IPS-NIHi7 (cell line): ENCODE results near the gene TP53AIP1.
A peak's percentile ranks its signal among the peaks of the same experiment; 100 is the strongest.

Experiments used
- DNase-seq: peaks from one replicate; pipeline ENCODE4 v3.0.0; 2012; ENCODE audit warnings: mixed read lengths; ENCODE audit errors: extremely low spot score

Gene TP53AIP1

GRCh38 chr11:128942817-128943427 lies at the start of gene TP53AIP1:
TP53AIP1 (minus strand) TSS chr11:128942871; CDS start chr11:128937818, 5,053 bp downstream.
- no peak for DNase-seq

GRCh38 chr11:128988242-128988970 lies 45.7 kb upstream of the TP53AIP1 start:
- no peak for DNase-seq

- DNase-seq = no peak
Measured at GRCh38 chr11:128985880-128986279, 43.2 kb upstream of the TP53AIP1 start.

DNA sequence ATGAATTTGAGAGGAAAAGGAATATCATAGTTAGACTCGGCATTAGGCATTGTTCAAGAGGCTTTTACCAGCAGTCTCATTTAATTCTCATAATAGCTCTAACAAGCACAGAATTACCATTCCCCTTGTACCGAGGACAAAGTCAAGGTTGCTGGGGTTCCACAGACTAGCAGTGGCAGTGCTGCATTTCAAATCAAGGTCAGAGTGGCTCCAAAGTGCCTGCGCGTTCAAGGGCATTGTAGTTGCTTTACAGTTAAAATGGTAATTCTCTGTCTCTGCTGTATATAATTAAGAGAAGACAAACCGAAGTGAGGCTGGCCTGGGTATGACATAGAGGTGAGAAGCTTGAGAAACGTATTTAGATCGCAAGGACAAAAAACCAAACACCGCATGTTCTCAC lies 40.4 kb upstream of the TP53AIP1 start:
- no peak for DNase-seq

- no peak for DNase-seq
Measured at GRCh38 chr11:128981254-128981653, 38.6 kb upstream of the TP53AIP1 start.

GRCh38 chr11:128970598-128971190 lies 28.0 kb upstream of the TP53AIP1 start:
- DNase-seq = no peak

DNA sequence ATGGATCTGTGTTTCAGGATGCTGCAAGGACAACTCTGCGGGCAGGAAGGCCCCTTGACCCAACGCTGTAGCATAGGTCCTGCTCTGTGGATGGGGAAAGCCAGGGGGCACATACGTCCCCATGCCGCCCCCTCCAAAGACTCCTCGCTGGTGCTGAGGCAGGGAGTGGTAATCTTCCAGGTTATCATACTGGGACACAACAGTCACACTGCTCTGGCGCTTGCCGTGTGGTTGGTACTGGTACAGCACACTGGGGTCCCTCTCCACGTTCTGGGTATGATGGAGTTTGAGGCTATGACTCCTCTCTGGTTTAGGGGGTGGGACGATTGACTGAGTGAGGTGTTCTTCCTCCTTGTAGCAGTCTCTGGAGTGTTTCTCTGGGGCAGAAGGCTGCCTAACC lies 26.2 kb upstream of the TP53AIP1 start:
- DNase-seq = no peak

DNA sequence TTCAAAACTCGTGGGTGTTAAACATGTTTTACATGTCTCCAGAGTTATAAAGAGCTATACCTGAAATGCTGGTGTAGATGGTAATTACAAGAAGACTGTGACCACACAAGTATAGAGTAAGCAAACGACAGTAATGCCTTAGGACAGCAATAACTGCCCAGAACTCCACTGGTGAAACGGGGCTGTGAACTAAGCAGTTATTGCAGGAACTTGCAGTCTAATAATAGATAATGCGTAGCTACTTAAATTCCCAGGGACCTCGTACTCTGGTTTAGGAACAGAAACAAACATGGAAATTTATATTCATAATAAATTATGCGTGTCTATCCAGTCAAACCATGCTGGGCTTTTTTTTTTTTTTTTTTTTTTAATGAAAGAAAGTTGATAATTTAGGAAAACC lies 24.9 kb upstream of the TP53AIP1 start:
- no peak for DNase-seq

GRCh38 chr11:128965485-128965884 lies 22.8 kb upstream of the TP53AIP1 start:
- DNase-seq = no peak

- DNase-seq = no peak
Measured at GRCh38 chr11:128964463-128964930, 21.8 kb upstream of the TP53AIP1 start.

GRCh38 chr11:128963744-128964325 lies 21.2 kb upstream of the TP53AIP1 start:
- DNase-seq = no peak

- DNase-seq = no peak
Measured at GRCh38 chr11:128962896-128963295, 20.2 kb upstream of the TP53AIP1 start.

GRCh38 chr11:128961645-128962044 lies 19.0 kb upstream of the TP53AIP1 start:
- DNase-seq = no peak

- DNase-seq = no peak
Measured at GRCh38 chr11:128957202-128957482, 14.5 kb upstream of the TP53AIP1 start.

DNA sequence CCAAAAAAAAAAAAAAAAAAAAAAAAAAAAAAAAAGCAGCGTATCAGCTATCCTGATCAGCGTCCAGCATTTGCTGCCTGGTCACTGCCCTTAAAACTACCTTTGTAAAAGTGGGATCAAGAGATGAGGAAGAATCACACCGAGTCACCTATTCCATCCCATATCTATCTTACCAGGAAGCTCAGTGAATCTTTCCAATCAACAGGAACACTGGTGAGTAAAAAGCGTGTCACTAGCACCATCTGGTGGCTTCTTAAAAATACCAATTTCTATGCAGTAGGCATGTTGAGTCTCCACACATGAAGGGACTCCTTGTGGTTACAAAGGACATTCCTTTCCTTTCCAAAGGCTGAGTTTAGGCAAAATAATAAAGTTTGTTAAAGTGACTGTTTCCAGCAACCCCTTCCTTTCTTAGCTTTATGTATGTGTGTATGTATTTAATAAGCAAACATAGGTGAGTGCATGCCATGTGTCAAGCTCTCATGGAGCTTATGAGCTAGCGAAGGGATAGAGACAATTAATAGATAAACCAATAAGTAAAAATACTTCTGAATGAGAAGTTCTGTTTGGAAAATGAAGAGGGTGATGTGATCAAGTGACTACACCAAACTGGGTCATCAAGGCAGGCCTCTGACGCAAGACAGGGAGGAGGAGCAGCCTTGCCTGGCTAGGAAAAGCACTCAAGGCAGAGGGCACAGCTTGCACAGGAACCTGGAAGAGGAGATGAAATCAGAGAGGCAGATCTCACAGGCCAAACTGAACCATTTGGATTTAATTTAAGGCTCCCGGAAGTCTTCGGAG lies 13.9 kb upstream of the TP53AIP1 start:
- DNase-seq = peak; percentile 79

DNA sequence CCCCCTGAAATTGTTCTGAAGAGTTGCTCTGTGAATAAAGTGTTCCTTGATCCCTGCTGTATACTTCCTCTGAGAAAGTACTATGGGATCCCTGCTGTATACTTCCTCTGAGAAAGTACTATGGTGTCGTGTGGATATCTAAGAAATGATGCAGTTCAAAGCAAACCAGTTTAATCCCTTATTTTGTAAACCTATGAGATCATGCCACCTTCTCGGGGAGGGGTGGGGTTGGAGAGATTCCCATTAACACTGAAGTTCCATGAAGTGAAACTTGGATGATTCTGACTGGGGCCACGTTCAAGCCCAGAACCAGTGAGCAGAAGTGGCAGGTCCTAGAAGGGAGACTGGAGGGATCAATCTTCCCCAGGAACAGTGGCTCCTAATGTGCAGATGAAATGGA lies 13.0 kb upstream of the TP53AIP1 start:
- no peak for DNase-seq

- no peak for DNase-seq
Measured at GRCh38 chr11:128953151-128953550, 10.5 kb upstream of the TP53AIP1 start.

GRCh38 chr11:128949791-128950454 lies 7.3 kb upstream of the TP53AIP1 start:
- DNase-seq = no peak

GRCh38 chr11:128948583-128948982 lies 5.9 kb upstream of the TP53AIP1 start:
- DNase-seq = peak; percentile 64

- DNase-seq = no peak
Measured at GRCh38 chr11:128947773-128948172, 5.1 kb upstream of the TP53AIP1 start.

DNA sequence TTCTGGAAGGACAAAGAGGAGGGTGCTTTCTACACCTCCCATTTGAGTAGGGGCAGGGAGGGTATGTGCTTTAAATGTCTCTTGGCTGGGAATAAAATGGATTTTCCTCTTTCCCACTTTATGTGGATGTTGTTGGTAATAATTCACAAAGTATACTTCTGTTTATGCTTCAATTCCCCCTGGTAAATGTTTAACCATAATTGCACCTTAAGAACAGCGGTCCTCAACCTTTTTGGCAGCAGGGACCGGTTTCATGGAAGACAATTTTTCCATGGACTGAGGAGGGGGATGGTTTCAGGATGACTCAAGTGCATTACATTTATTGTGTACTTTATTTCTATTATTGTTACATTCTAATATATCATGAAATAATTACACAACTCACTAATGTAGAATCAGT lies 4.0 kb upstream of the TP53AIP1 start:
- no peak for DNase-seq
